Measurements from ENCODE around the gene MSANTD4. TPM values are rescaled to one million over a fixed set of nuclear protein-coding genes. Genes with fewer than 3 reads are reported as not detected.
A peak's percentile ranks its signal among the peaks of the same experiment; 100 is the strongest.

Gene MSANTD4
- polyA plus RNA-seq (2011; rRNA removed) (6.5 and 14.4 TPM in 2 replicates), polyA minus RNA-seq (2011; rRNA and poly(A)+ RNA removed) (5.8 and 6.1 TPM in 2 replicates)

DNA sequence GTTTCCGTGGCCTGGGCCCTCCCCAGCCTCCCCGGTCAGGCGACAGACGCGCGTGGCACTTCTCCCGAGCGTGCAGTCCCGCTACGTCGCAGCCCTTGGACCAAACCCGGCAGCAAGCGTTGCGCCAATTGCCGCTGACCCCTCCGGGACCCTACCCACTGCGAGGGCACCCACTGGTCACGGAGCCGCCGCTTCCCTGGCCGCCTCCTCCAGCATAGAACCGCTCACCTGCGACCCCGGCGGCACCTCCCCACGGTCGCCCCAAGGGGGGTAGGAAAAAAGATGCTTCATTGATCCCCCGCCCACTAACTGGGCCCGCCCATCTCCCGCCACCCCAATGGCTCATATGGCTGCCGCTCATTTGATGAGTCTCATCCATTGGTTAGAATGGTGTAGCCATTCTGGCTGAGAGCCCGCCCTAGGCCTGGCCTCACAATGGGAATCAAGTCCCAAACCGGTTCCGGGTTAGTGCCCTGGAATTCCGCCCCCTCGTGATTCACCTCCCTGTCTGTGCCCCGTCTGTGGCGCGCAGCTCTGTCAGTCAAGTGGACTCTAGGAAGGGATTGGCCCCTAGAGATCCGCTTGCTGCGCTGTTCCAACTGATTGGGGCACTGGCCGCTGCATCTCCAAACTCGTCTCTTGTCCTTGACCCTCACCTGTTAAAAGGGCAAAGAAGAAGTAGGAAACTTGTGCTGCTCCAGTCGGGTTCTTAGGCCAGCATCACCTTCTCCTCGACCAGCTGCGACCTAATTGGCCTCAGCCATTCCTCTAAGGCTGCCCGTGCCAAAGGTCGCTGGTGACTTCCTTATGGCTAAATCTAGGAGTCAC is at the start of gene MSANTD4:
Gene MSANTD4, minus strand, starts transcription at position 274 of the 828 bp plus-strand sequence. CDS start 11,323 bp downstream, outside the sequence.
- DNase-seq (ENCODE audit: low read depth): peak; percentile 96
- ChIA-PET CTCF (no interaction called here), POLR2A (no interaction called here)
- TF ChIP-seq, protein P1, sequence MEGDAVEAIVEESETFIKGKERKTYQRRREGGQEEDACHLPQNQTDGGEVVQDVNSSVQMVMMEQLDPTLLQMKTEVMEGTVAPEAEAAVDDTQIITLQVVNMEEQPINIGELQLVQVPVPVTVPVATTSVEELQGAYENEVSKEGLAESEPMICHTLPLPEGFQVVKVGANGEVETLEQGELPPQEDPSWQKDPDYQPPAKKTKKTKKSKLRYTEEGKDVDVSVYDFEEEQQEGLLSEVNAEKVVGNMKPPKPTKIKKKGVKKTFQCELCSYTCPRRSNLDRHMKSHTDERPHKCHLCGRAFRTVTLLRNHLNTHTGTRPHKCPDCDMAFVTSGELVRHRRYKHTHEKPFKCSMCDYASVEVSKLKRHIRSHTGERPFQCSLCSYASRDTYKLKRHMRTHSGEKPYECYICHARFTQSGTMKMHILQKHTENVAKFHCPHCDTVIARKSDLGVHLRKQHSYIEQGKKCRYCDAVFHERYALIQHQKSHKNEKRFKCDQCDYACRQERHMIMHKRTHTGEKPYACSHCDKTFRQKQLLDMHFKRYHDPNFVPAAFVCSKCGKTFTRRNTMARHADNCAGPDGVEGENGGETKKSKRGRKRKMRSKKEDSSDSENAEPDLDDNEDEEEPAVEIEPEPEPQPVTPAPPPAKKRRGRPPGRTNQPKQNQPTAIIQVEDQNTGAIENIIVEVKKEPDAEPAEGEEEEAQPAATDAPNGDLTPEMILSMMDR (IDR thresholded peaks at IDR 0.05; ENCODE audit: insufficient read depth, low read depth, low read length): no peak
- Histone ChIP-seq H3K4me3 (ENCODE audit: low read depth, low read length) (peak within 1 kb of the TSS; percentile 72), H3K36me3 (ENCODE audit: control insufficient read depth, insufficient read depth, low read length) (no peaks in the 10 kb centered on the region), H3K27me3 (ENCODE audit: control insufficient read depth, insufficient read depth, low read length) (no peaks in the 10 kb centered on the region)

DNA sequence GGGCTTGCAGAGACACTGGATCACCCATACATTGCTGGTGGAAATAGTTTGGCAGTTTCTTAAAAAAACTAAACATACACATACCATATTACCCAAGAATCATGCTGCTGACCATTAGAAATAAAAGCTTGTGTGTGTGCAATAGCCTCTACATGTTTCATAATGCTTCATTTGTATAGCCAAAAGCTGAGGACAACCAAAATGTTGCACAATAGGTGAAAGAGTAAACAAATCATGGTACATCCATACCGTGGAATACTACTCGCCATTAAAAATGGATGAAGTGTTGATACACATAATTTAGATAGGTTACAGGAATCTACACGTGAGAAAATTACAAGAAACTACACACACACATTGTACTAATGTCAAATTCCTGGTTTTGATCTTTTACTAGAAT is 48.6 kb upstream of the MSANTD4 start:
- DNase-seq (ENCODE audit: low read depth): no peak
- Histone ChIP-seq H3K36me3 (ENCODE audit: control insufficient read depth, insufficient read depth, low read length) (no peaks in the 10 kb centered on the region), H3K27me3 (ENCODE audit: control insufficient read depth, insufficient read depth, low read length) (no peaks in the 10 kb centered on the region), H3K4me3 (ENCODE audit: low read depth, low read length) (no peak overlapping the region)
- TF ChIP-seq, protein P1 (IDR thresholded peaks at IDR 0.05; ENCODE audit: insufficient read depth, low read depth, low read length): no peak
- POLR2A ChIA-PET: no interaction called here
- CTCF ChIA-PET: no interaction called here

DNA sequence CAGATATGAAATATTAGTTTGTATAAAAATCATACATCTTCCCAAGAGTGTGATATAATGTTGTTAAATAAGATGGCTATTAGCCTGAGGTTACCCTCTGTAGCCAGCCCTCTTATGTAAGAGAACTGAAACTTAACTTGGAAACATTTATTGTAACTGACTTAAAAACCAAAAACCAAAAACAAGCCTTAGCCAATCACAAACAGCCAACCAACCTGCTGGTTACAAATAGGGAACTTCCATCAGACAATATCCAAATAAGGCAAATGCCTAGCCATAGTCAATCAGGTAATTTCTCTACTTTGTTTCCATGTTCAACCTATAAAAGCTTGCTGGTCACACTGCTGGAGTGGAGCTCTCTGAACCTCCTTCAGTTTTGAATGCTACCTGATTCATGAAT is 41.0 kb upstream of the MSANTD4 start:
- TF ChIP-seq, protein P1 (IDR thresholded peaks at IDR 0.05; ENCODE audit: insufficient read depth, low read depth, low read length): no peak
- Histone ChIP-seq H3K4me3 (ENCODE audit: low read depth, low read length) (no peak overlapping the region), H3K36me3 (ENCODE audit: control insufficient read depth, insufficient read depth, low read length) (no peaks in the 10 kb centered on the region), H3K27me3 (ENCODE audit: control insufficient read depth, insufficient read depth, low read length) (no peaks in the 10 kb centered on the region)
- CTCF ChIA-PET: no interaction called here
- POLR2A ChIA-PET: no interaction called here
- DNase-seq (ENCODE audit: low read depth): no peak

DNA sequence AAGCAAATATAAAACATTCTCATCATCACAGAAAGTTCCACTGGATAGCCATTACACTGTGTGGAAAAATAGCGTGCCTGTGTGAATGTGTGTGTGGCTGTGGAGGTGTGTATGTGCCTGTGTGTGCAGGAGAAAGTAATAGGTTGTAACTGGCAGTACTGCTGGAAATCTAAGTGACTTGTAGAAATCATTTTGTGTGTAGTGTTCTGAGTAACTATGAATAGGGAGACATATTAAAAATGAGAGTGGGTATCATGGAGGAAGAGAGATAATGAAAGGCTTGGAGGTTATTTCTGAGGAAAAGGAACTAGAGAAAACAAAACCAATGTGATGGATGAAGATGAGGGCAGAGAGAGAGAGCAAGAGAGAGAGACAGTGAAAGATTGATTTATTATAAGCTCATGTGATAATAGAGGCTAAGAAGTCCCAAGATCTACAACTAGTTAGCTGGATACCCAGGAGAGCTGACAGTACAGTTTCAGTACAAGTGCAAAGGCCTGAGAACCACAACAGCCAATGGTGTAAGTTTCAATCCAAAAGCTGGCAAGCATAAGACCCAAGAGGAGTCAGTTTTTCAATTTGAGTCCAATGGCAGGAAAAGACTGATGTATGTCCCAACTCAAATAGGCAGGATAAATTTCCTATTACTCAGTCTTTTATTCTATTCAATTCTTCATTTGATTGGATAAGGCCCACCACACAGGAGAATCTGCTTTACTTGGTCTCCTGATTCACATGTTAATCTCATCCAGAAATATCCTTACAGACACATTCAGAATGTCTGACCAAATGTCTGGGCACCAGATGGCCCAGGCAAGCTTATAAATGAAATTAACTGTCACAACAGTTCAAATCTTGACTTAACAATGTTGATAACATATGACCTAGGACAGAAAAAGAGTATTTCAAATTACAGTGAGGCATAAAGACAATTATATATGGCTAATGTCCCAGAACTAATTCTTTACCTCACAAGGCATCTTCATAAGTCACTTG is 40.2 kb upstream of the MSANTD4 start:
- Histone ChIP-seq H3K4me3 (ENCODE audit: low read depth, low read length) (no peak overlapping the region), H3K36me3 (ENCODE audit: control insufficient read depth, insufficient read depth, low read length) (no peaks in the 10 kb centered on the region), H3K27me3 (ENCODE audit: control insufficient read depth, insufficient read depth, low read length) (no peaks in the 10 kb centered on the region)
- ChIA-PET POLR2A (no interaction called here), CTCF (interaction anchor here (1.5 kb wide), 1 partner anchor 15 kb away, joined by 4 read pairs; the partner anchor contains the start of genes AASDHPPT and KBTBD3)
- TF ChIP-seq, protein P1 (IDR thresholded peaks at IDR 0.05; ENCODE audit: insufficient read depth, low read depth, low read length): no peak
- no peak for DNase-seq (ENCODE audit: low read depth)

All from BJ (cell line).